HepG2 (cell line): ENCODE measurements around the gene ALDOA. TPM values are rescaled to one million over a fixed set of nuclear protein-coding genes. Genes with fewer than 3 reads are reported as not detected.

Source experiments
- ASH2L ChIP-seq: fragments of 300-600, 200-600 bp; sonication (generic); IDR thresholded peaks from 2 replicates; pipeline ENCODE4 v1.7.0; 2017; ENCODE audit warnings: low read depth, mild to moderate bottlenecking, moderate library complexity, mixed read lengths, low read length; ENCODE audit not compliant: insufficient read length
- CEBPB ChIP-seq: IDR thresholded peaks from 2 replicates; pipeline ENCODE4 v1.6.1; 2011; ENCODE audit warnings: low read depth, low read length, improper control_type of control experiment, borderline replicate concordance
- FOXK2 ChIP-seq: fragments of 450-650 bp; IDR thresholded peaks from 2 replicates; pipeline ENCODE4 v1.6.1; 2016
- GFI1 ChIP-seq: sonication (generic); formaldehyde crosslinking; IDR thresholded peaks from 2 replicates; pipeline ENCODE4 v1.5.0; 2020; ENCODE audit warnings: missing genetic modification reagents, mild to moderate bottlenecking, borderline replicate concordance
- GPN1 ChIP-seq: sonication (generic); formaldehyde crosslinking; IDR thresholded peaks from 2 replicates; pipeline ENCODE4 v1.5.1; 2020; ENCODE audit warnings: missing genetic modification reagents, borderline replicate concordance
- HNRNPH1 ChIP-seq: fragments of 200-400 bp; formaldehyde crosslinking; optimal IDR thresholded peaks from 2 replicates; pipeline ENCODE3; 2017; ENCODE audit warnings: mild to moderate bottlenecking, low read depth, low read length
- MED13 ChIP-seq: sonication (generic); formaldehyde crosslinking; IDR thresholded peaks from 2 replicates; pipeline ENCODE4 v1.5.0; 2020; ENCODE audit warnings: missing genetic modification reagents
- PAWR ChIP-seq: sonication (generic); formaldehyde crosslinking; IDR thresholded peaks from 2 replicates; pipeline ENCODE4 v1.4.0; 2020; ENCODE audit warnings: missing genetic modification reagents, mild to moderate bottlenecking, borderline replicate concordance
- SAFB2 ChIP-seq: sonication (generic); formaldehyde crosslinking; IDR thresholded peaks from 2 replicates; pipeline ENCODE4 v1.5.1; 2020; ENCODE audit warnings: missing genetic modification reagents, low read depth, mild to moderate bottlenecking, borderline replicate concordance
- SRSF9 ChIP-seq: fragments of 200-400 bp; formaldehyde crosslinking; IDR thresholded peaks from 2 replicates; pipeline ENCODE4 v1.6.1; 2018; ENCODE audit warnings: borderline replicate concordance, mild to moderate bottlenecking, low read depth, low read length; ENCODE audit not compliant: insufficient read depth, poor library complexity, severe bottlenecking
- TBL1XR1 ChIP-seq: fragments of 150-350 bp; IDR thresholded peaks from 2 replicates; pipeline ENCODE4 v1.6.1; 2014; ENCODE audit warnings: borderline replicate concordance, low read length; ENCODE audit not compliant: partially characterized antibody
- TBX3 ChIP-seq: fragments of 450-650 bp; IDR thresholded peaks from 2 replicates; pipeline ENCODE4 v1.6.1; 2017; ENCODE audit warnings: antibody characterized with exemption, mild to moderate bottlenecking, inconsistent platforms, borderline replicate concordance
- ZFP37 ChIP-seq: sonication (generic); formaldehyde crosslinking; IDR thresholded peaks from 2 replicates; pipeline ENCODE4 v1.4.0; 2020; ENCODE audit warnings: missing genetic modification reagents, borderline replicate concordance
- ZNF335 ChIP-seq: sonication (generic); formaldehyde crosslinking; IDR thresholded peaks from 2 replicates; pipeline ENCODE4 v1.4.0; 2020; ENCODE audit warnings: missing genetic modification reagents
- ZNF562 ChIP-seq: sonication (generic); formaldehyde crosslinking; IDR thresholded peaks from 2 replicates; pipeline ENCODE4 v1.8.0; 2022; ENCODE audit warnings: missing genetic modification reagents, borderline replicate concordance
- ZNF691 ChIP-seq: sonication (generic); formaldehyde crosslinking; IDR thresholded peaks from 2 replicates; pipeline ENCODE4 v1.4.0; 2020; ENCODE audit warnings: missing genetic modification reagents, low read depth, mild to moderate bottlenecking, borderline replicate concordance
- polyA plus RNA-seq, 8 experiments: library from polyadenylated mRNA; depleted of rRNA in 3 of 8; stranded (reverse) in 7 of 8; unstranded in 1 of 8; fragments of >200 nt; fragmentation: Illumina TruSeq in 4 of 8; extraction: Trizol in 4 of 8; gene quantifications; 2 replicates each; pipeline versions ENCODE4 v1.2.1 to v1.2.3, GENCODE V29; 2011 to 2016; ENCODE audit warnings: low read depth in 4 of 8, missing spikeins in 1 of 8, mixed read lengths in 1 of 8; ENCODE audit not compliant: insufficient read depth in 1 of 8
- total RNA-seq, 5 experiments: library from RNA; depleted of rRNA; stranded (reverse); fragments of >200 nt; fragmentation: Illumina TruSeq; extraction: Trizol; gene quantifications; 2 replicates each; pipeline ENCODE4 v1.2.3, GENCODE V29; 2016; ENCODE audit warnings: low read depth in 1 of 5
- TF ChIP-seq, protein P1 (sequence below): sonication (generic); formaldehyde crosslinking; IDR thresholded peaks from 2 replicates; pipeline ENCODE4 v1.4.0; 2020; ENCODE audit warnings: missing genetic modification reagents
- TF ChIP-seq, protein P2 (sequence below): sonication (generic); formaldehyde crosslinking; IDR thresholded peaks from 2 replicates; pipeline ENCODE4 v1.4.0; 2020; ENCODE audit warnings: missing genetic modification reagents, borderline replicate concordance

ALDOA gene
- total and polyA plus RNA-seq, 2 of the 13 experiments (the other 11 are each of a cell fraction or from before 2014, with no cell fraction given) = 925 to 1,884 TPM

DNA sequence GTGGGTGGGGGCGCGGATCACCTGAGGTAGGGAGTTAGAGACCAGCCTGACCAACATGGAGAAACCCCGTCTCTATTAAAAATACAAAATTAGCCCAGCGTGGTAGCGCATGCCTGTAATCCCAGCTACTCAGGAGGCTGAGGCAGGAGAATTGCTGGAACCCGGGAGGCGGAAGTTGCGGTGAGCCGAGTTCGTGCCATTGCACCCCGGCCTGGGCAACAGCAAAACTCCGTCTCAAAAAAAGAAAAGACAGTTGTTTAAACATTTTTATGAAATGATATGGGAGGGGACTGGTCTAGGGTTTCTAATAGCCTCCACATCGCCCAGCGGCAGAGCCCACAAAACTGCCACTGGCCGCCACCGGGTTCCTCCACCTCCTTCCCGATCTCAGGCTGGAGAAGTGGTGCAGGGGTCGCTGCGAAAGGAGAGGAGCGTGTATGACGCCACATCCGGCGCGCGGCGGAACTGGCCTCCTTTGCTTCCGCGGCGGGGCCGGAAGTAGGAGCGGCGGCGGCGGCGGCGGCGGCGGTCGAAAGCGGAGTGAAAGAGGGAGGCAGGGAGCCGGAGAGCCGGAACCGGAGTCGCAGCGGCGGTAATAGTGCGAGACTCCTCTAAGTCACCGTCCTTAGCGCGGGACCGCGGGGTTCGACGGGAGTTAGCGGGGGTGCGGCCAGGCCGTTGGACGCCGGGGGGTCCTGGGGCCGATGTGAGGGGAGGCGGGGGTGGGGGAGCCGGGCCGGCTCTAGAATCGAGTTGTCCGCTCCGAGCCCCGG is 10.1 kb downstream of the ALDOA start, which contains the start of gene PPP4C (continued):
- TF ChIP-seq, protein P1, sequence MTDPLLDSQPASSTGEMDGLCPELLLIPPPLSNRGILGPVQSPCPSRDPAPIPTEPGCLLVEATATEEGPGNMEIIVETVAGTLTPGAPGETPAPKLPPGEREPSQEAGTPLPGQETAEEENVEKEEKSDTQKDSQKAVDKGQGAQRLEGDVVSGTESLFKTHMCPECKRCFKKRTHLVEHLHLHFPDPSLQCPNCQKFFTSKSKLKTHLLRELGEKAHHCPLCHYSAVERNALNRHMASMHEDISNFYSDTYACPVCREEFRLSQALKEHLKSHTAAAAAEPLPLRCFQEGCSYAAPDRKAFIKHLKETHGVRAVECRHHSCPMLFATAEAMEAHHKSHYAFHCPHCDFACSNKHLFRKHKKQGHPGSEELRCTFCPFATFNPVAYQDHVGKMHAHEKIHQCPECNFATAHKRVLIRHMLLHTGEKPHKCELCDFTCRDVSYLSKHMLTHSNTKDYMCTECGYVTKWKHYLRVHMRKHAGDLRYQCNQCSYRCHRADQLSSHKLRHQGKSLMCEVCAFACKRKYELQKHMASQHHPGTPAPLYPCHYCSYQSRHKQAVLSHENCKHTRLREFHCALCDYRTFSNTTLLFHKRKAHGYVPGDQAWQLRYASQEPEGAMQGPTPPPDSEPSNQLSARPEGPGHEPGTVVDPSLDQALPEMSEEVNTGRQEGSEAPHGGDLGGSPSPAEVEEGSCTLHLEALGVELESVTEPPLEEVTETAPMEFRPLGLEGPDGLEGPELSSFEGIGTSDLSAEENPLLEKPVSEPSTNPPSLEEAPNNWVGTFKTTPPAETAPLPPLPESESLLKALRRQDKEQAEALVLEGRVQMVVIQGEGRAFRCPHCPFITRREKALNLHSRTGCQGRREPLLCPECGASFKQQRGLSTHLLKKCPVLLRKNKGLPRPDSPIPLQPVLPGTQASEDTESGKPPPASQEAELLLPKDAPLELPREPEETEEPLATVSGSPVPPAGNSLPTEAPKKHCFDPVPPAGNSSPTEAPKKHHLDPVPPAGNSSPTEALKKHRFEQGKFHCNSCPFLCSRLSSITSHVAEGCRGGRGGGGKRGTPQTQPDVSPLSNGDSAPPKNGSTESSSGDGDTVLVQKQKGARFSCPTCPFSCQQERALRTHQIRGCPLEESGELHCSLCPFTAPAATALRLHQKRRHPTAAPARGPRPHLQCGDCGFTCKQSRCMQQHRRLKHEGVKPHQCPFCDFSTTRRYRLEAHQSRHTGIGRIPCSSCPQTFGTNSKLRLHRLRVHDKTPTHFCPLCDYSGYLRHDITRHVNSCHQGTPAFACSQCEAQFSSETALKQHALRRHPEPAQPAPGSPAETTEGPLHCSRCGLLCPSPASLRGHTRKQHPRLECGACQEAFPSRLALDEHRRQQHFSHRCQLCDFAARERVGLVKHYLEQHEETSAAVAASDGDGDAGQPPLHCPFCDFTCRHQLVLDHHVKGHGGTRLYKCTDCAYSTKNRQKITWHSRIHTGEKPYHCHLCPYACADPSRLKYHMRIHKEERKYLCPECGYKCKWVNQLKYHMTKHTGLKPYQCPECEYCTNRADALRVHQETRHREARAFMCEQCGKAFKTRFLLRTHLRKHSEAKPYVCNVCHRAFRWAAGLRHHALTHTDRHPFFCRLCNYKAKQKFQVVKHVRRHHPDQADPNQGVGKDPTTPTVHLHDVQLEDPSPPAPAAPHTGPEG (CRISPR knock-in tag) = peak; percentile 48; the same call in 1 of the 2 replicates
- TF ChIP-seq TBX3 (no peak), PAWR (CRISPR knock-in tag) (no peak), ZNF691 (CRISPR knock-in tag) (no peak), ZNF335 (CRISPR knock-in tag) (no peak), FOXK2 (no peak), ZNF562 (CRISPR knock-in tag) (no peak), SRSF9 (no peak), MED13 (CRISPR knock-in tag) (0 out of 2 replicates have a peak, but pooled peaks have one; percentile 47), CEBPB (peak; percentile 20; the same call in 1 of the 2 replicates), GFI1 (no peak), GPN1 (CRISPR knock-in tag) (no peak), ASH2L (peak; percentile 86), HNRNPH1 (no peak), TBL1XR1 (no peak), ZFP37 (CRISPR knock-in tag) (no peak), SAFB2 (CRISPR knock-in tag) (peak; percentile 8; the same call in 1 of the 2 replicates)
- TF ChIP-seq, protein P2, sequence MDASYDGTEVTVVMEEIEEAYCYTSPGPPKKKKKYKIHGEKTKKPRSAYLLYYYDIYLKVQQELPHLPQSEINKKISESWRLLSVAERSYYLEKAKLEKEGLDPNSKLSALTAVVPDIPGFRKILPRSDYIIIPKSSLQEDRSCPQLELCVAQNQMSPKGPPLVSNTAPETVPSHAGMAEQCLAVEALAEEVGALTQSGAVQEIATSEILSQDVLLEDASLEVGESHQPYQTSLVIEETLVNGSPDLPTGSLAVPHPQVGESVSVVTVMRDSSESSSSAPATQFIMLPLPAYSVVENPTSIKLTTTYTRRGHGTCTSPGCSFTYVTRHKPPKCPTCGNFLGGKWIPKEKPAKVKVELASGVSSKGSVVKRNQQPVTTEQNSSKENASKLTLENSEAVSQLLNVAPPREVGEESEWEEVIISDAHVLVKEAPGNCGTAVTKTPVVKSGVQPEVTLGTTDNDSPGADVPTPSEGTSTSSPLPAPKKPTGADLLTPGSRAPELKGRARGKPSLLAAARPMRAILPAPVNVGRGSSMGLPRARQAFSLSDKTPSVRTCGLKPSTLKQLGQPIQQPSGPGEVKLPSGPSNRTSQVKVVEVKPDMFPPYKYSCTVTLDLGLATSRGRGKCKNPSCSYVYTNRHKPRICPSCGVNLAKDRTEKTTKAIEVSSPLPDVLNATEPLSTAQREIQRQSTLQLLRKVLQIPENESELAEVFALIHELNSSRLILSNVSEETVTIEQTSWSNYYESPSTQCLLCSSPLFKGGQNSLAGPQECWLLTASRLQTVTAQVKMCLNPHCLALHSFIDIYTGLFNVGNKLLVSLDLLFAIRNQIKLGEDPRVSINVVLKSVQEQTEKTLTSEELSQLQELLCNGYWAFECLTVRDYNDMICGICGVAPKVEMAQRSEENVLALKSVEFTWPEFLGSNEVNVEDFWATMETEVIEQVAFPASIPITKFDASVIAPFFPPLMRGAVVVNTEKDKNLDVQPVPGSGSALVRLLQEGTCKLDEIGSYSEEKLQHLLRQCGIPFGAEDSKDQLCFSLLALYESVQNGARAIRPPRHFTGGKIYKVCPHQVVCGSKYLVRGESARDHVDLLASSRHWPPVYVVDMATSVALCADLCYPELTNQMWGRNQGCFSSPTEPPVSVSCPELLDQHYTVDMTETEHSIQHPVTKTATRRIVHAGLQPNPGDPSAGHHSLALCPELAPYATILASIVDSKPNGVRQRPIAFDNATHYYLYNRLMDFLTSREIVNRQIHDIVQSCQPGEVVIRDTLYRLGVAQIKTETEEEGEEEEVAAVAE = no peak
